IMR-90 (cell line): Measurements from ENCODE around the gene MB21D2. TPM values are rescaled to one million over a fixed set of nuclear protein-coding genes. Genes with fewer than 3 reads are reported as not detected.

ENCODE experiments used
- ATAC-seq: fragments of 200-7000 bp; cut with Tn5 transposase; 2 replicates; pipeline ENCODE4 v1.9.1; 2020; ENCODE audit warnings: low read depth, mild to moderate bottlenecking, moderate library complexity
- BruUV-seq: library from RNA; stranded (reverse); fragments of 400-500 nt; replicated peaks from 2 replicates; lab custom pipeline; 2021; lab: Mats Ljungman, UMichigan
- CTCF ChIA-PET: fragments of 300-600 bp; formaldehyde crosslinking; extraction: SDS; loops from one replicate; lab custom pipeline; 2021; ENCODE audit warnings: antibody characterized with exemption; lab: Yijun Ruan, JAX
- POLR2A ChIA-PET: fragments of 300-600 bp; sonication (Branson Sonifier 250); formaldehyde crosslinking; loops from one replicate; lab custom pipeline; 2022; ENCODE audit warnings: antibody characterized with exemption; ENCODE audit not compliant: unreplicated experiment; lab: Charles Lee
- DNase-seq: peaks from one replicate; pipeline ENCODE4 v3.0.0; 2013
- H2AFZ ChIP-seq: replicated peaks from 2 replicates; pipeline ENCODE3; 2013; ENCODE audit warnings: low read length, mild to moderate bottlenecking; ENCODE audit not compliant: poor library complexity
- H2AK5ac ChIP-seq: 2 replicates; pipeline ENCODE4 v1.6.1; 2013; ENCODE audit warnings: low read depth, low read length, inconsistent platforms
- H2AK9ac ChIP-seq: replicated peaks from 2 replicates; pipeline ENCODE3; 2013; ENCODE audit warnings: mild to moderate bottlenecking, low read depth, low read length, moderate library complexity; ENCODE audit not compliant: poor library complexity
- H2BK120ac ChIP-seq: 2 replicates; pipeline ENCODE4 v1.6.1; 2013; ENCODE audit warnings: low read depth, low read length, inconsistent platforms
- H2BK15ac ChIP-seq: 3 replicates; pipeline ENCODE4 v1.6.1; 2013; ENCODE audit warnings: low read depth, low read length, inconsistent platforms
- H2BK20ac ChIP-seq: 2 replicates; pipeline ENCODE4 v1.6.1; 2013; ENCODE audit warnings: low read depth, mild to moderate bottlenecking, inconsistent platforms, low read length, moderate library complexity
- H2BK5ac ChIP-seq: 2 replicates; pipeline ENCODE4 v1.6.1; 2013; ENCODE audit warnings: mild to moderate bottlenecking, low read depth, low read length, inconsistent platforms; ENCODE audit not compliant: poor library complexity, severe bottlenecking
- H3K14ac ChIP-seq: replicated peaks from 2 replicates; pipeline ENCODE4 v1.6.1; 2013; ENCODE audit warnings: low read depth, low read length, inconsistent platforms
- H3K18ac ChIP-seq: 2 replicates; pipeline ENCODE4 v1.6.1; 2013; ENCODE audit warnings: low read depth, low read length, control low read depth
- H3K23ac ChIP-seq: 2 replicates; pipeline ENCODE4 v1.6.1; 2013; ENCODE audit warnings: low read depth, low read length, inconsistent platforms
- H3K27ac ChIP-seq: 2 replicates; pipeline ENCODE4 v1.5.1; 2013; ENCODE audit warnings: mild to moderate bottlenecking, control low read depth, low read length; ENCODE audit not compliant: insufficient read depth
- H3K27me3 ChIP-seq: 2 replicates; pipeline ENCODE4 v1.6.1; 2013; ENCODE audit warnings: low read length; ENCODE audit not compliant: control insufficient read depth, insufficient read depth
- H3K36me3 ChIP-seq: 2 replicates; pipeline ENCODE4 v1.6.1; 2013; ENCODE audit warnings: low read length, mixed read lengths; ENCODE audit not compliant: control insufficient read depth, insufficient read depth
- H3K4ac ChIP-seq: 2 replicates; pipeline ENCODE4 v1.6.1; 2013; ENCODE audit warnings: low read depth, low read length, inconsistent platforms
- H3K4me1 ChIP-seq: 2 replicates; pipeline ENCODE4 v1.6.1; 2013; ENCODE audit warnings: low read length, mixed read lengths; ENCODE audit not compliant: control insufficient read depth, insufficient read depth
- H3K4me2 ChIP-seq: 2 replicates; pipeline ENCODE4 v1.6.1; 2013; ENCODE audit warnings: low read depth, mild to moderate bottlenecking, control low read depth, low read length, moderate library complexity
- H3K4me3 ChIP-seq: 2 replicates; pipeline ENCODE4 v1.5.1; 2013; ENCODE audit warnings: low read depth, mild to moderate bottlenecking, control low read depth, low read length, moderate library complexity; ENCODE audit not compliant: insufficient read depth
- H3K56ac ChIP-seq: 2 replicates; pipeline ENCODE4 v1.6.1; 2013; ENCODE audit warnings: low read length, inconsistent platforms; ENCODE audit not compliant: insufficient read depth; ENCODE audit errors: extremely low read depth
- H3K79me1 ChIP-seq, 2 experiments: 2 replicates each; pipeline ENCODE4 v1.6.1; 2013; ENCODE audit warnings: low read length in 2 of 2, inconsistent platforms in 1 of 2, low read depth in 1 of 2
- H3K9ac ChIP-seq: 2 replicates; pipeline ENCODE4 v1.6.1; 2013; ENCODE audit warnings: low read depth, low read length, control low read depth
- H3K9me1 ChIP-seq: 2 replicates; pipeline ENCODE4 v1.6.1; 2013; ENCODE audit warnings: low read length, inconsistent platforms; ENCODE audit not compliant: insufficient read depth
- H3K9me3 ChIP-seq: 2 replicates; pipeline ENCODE4 v1.6.1; 2013; ENCODE audit warnings: low read length; ENCODE audit not compliant: control insufficient read depth, insufficient read depth
- H4K20me1 ChIP-seq: 2 replicates; pipeline ENCODE4 v1.6.1; 2013; ENCODE audit warnings: low read length, inconsistent platforms; ENCODE audit not compliant: insufficient read depth
- H4K5ac ChIP-seq: 2 replicates; pipeline ENCODE4 v1.6.1; 2013; ENCODE audit warnings: mild to moderate bottlenecking, low read depth, low read length, control low read depth
- H4K8ac ChIP-seq, 2 experiments: 2 replicates each; pipeline ENCODE4 v1.6.1; 2013; ENCODE audit warnings: low read depth in 2 of 2, low read length in 2 of 2, control low read depth in 1 of 2, inconsistent platforms in 1 of 2
- H4K91ac ChIP-seq: 2 replicates; pipeline ENCODE4 v1.6.1; 2013; ENCODE audit warnings: low read depth, low read length, inconsistent platforms; ENCODE audit not compliant: insufficient read depth
- BHLHE40 ChIP-seq: fragments of 150-350 bp; IDR thresholded peaks from 2 replicates; pipeline ENCODE4 v1.6.1; 2016; ENCODE audit warnings: mild to moderate bottlenecking, low read depth, low read length
- CEBPB ChIP-seq: IDR thresholded peaks from 2 replicates; pipeline ENCODE4 v1.6.1; 2012; ENCODE audit warnings: low read depth, low read length, improper control_type of control experiment
- CHD1 ChIP-seq: IDR thresholded peaks from 2 replicates; pipeline ENCODE4 v1.6.1; 2012; ENCODE audit warnings: low read depth, low read length, improper control_type of control experiment
- CTCF ChIP-seq: conservative IDR thresholded peaks from 2 replicates; pipeline ENCODE4 v1.5.1; 2012; ENCODE audit warnings: mild to moderate bottlenecking, low read depth, low read length, improper control_type of control experiment
- ELK1 ChIP-seq: fragments of 150-350 bp; IDR thresholded peaks from 2 replicates; pipeline ENCODE4 v1.6.1; 2016; ENCODE audit warnings: low read depth, mild to moderate bottlenecking, low read length, moderate library complexity, borderline replicate concordance
- FOS ChIP-seq: fragments of 150-350 bp; IDR thresholded peaks from 2 replicates; pipeline ENCODE4 v1.6.1; 2016; ENCODE audit warnings: low read depth, low read length
- MAFK ChIP-seq: IDR thresholded peaks from 2 replicates; pipeline ENCODE4 v1.6.1; 2012; ENCODE audit warnings: low read depth, low read length, improper control_type of control experiment
- MAZ ChIP-seq: IDR thresholded peaks from 2 replicates; pipeline ENCODE4 v1.6.1; 2012; ENCODE audit warnings: low read depth, mild to moderate bottlenecking, low read length, improper control_type of control experiment, moderate library complexity, borderline replicate concordance
- MXI1 ChIP-seq: IDR thresholded peaks from 2 replicates; pipeline ENCODE4 v1.6.1; 2012; ENCODE audit warnings: low read depth, mild to moderate bottlenecking, low read length, moderate library complexity, borderline replicate concordance
- NFE2L2 ChIP-seq: fragments of 150-350 bp; IDR thresholded peaks from 2 replicates; pipeline ENCODE4 v1.6.1; 2016; ENCODE audit warnings: low read depth, mild to moderate bottlenecking, low read length
- POLR2A ChIP-seq: IDR thresholded peaks from 2 replicates; pipeline ENCODE4 v1.6.1; 2012; ENCODE audit warnings: mild to moderate bottlenecking, low read depth, low read length
- RAD21 ChIP-seq: IDR thresholded peaks from 2 replicates; pipeline ENCODE4 v1.6.1; 2012; ENCODE audit warnings: low read length, improper control_type of control experiment
- RCOR1 ChIP-seq: IDR thresholded peaks from 2 replicates; pipeline ENCODE4 v1.6.1; 2012; ENCODE audit warnings: mild to moderate bottlenecking, low read length, improper control_type of control experiment; ENCODE audit not compliant: insufficient replicate concordance
- RFX5 ChIP-seq: IDR thresholded peaks from 2 replicates; pipeline ENCODE4 v1.8.0; 2012; ENCODE audit warnings: low read depth, mild to moderate bottlenecking, low read length, moderate library complexity
- SMC3 ChIP-seq: fragments of 150-350 bp; IDR thresholded peaks from 2 replicates; pipeline ENCODE4 v1.6.1; 2016; ENCODE audit warnings: low read depth, mild to moderate bottlenecking, antibody characterized with exemption, low read length, moderate library complexity
- USF2 ChIP-seq: fragments of 150-350 bp; IDR thresholded peaks from 2 replicates; pipeline ENCODE4 v1.6.1; 2017; ENCODE audit warnings: mild to moderate bottlenecking, antibody characterized with exemption, low read length, low read depth
- WGBS, 2 experiments: methylation state at CpG; one replicate each; pipeline versions ENCODE4 v1.1.5 to v1.1.7; 2013; ENCODE audit warnings: missing lambda C conversion rate in 2 of 2; ENCODE audit not compliant: insufficient read length in 1 of 2; ENCODE audit errors: extremely low coverage in 2 of 2; 5-methylcytosine and 5-hydroxymethylcytosine counted together
- dilution Hi-C: fragments of 300-500 bp; cut with HindIII; formaldehyde crosslinking; loops from one replicate; pipeline ENCODE4 v1.14.3; 2018; ENCODE audit warnings: low sequenced_read_pairs; ENCODE audit not compliant: unreplicated experiment
- in situ Hi-C: fragments of 300-500 bp; cut with MboI; formaldehyde crosslinking; loops from 3 replicates; pipeline ENCODE4 v1.14.3; 2019; ENCODE audit warnings: low sequenced_read_pairs, inconsistent platforms, mixed read lengths
- intact Hi-C: fragments of 100-400 bp; cut with micrococcal nuclease; formaldehyde crosslinking; loops from 2 replicates; pipeline ENCODE4 v1.10.0; 2022
- polyA plus RNA-seq, 3 experiments: library from polyadenylated mRNA; depleted of rRNA; stranded (reverse); fragments of >200 nt; gene quantifications; 2 replicates each; pipeline ENCODE4 v1.2.3, GENCODE V29; 2012; ENCODE audit warnings: low replicate concordance in 1 of 3
- total RNA-seq: library from RNA; depleted of rRNA; stranded (reverse); fragments of >200 nt; gene quantifications from 2 replicates; pipeline ENCODE4 v1.2.3, GENCODE V29; 2012

Gene MB21D2
- total and polyA plus RNA-seq, 2 of the 4 experiments (the other 2 are of a cell fraction), result 13.6 to 44.8 TPM

- H3K4me3 ChIP-seq, result no peak overlapping the region
- H3K27ac ChIP-seq, result peak overlapping the region; percentile 14; the same call in 1 of the 2 replicates
- H4K20me1 ChIP-seq, result no peaks in the 10 kb centered on the region
- H3K79me1 ChIP-seq, result peaks cover 32 to 64% of the 10 kb centered on the region in 2 experiments
- no TSS peak for BruUV-seq
- peaks cover 22% of the 10 kb centered on the region for H3K4me1 ChIP-seq
- H3K27me3 ChIP-seq, result no peaks in the 10 kb centered on the region
- WGBS, 2 experiments, result no CpG with 5 or more reads among the region's 5 CpGs
- ChIA-PET CTCF (interaction anchor here (0.8 to 1.7 kb wide), 3 partner anchors 9 to 63 kb away, joined by 3 to 4 read pairs (median 4); no protein-coding TSS in a partner anchor), POLR2A (no interaction called here)
- H3K18ac ChIP-seq, result peak overlapping the region; percentile 88
- H3K14ac ChIP-seq, result peak overlapping the region; percentile 93; the same call in 1 of the 2 replicates
- H3K4ac ChIP-seq, result peak overlapping the region; percentile 97; the same call in 1 of the 2 replicates
- H2BK20ac ChIP-seq, result peak overlapping the region; percentile 81
- H4K91ac ChIP-seq, result peak overlapping the region; percentile 81; the same call in 1 of the 2 replicates
- H4K5ac ChIP-seq, result no peak overlapping the region; the same call in 1 of the 2 replicates
- H2BK5ac ChIP-seq, result peak overlapping the region; percentile 94
- H2BK15ac ChIP-seq, result peak overlapping the region; percentile 79; the same call in 2 of the 3 replicates
- peak overlapping the region; percentile 96 for H2BK120ac ChIP-seq
- no peak overlapping the region for H3K9ac ChIP-seq
- no peaks in the 10 kb centered on the region for H3K9me3 ChIP-seq
- in situ Hi-C loops (loop anchor here (25.0 kb wide), 1 partner anchor 1551 kb away; the partner anchor contains the start of genes CCDC50 and UTS2B), dilution Hi-C loops (no loop called here), intact Hi-C loops (loop anchor here (2.0 kb wide), 1 partner anchor 69 kb away; no protein-coding TSS in a partner anchor)
- TF ChIP-seq NFE2L2, result no peak
- TF ChIP-seq MAFK, result no peak
- TF ChIP-seq FOS, result no peak
- no peak for TF ChIP-seq ELK1
- no peak for TF ChIP-seq MXI1
- TF ChIP-seq POLR2A, result no peak
- no peak for TF ChIP-seq CHD1
- no peak for TF ChIP-seq CTCF
- no peak for TF ChIP-seq BHLHE40
- TF ChIP-seq SMC3, result no peak
- TF ChIP-seq RAD21, result no peak
- no peak for TF ChIP-seq RCOR1
- TF ChIP-seq CEBPB, result no peak
- no peak for TF ChIP-seq USF2
- TF ChIP-seq MAZ, result no peak
- no peak for TF ChIP-seq RFX5
- ATAC-seq (no peak), DNase-seq (no peak)
- H3K9me1 ChIP-seq, result peaks cover 16% of the 10 kb centered on the region
- no peaks in the 10 kb centered on the region for H3K36me3 ChIP-seq
- H2AFZ ChIP-seq, result no peak overlapping the region
- H2AK9ac ChIP-seq, result no peak overlapping the region
- H3K56ac ChIP-seq, result no peak overlapping the region
- H2AK5ac ChIP-seq, result peak overlapping the region; percentile 37; the same call in 1 of the 2 replicates
- peak overlapping the region; percentile 19 to 88; a peak in 2 of 4 replicates for H4K8ac ChIP-seq
- no peak overlapping the region for H3K4me2 ChIP-seq
- H3K23ac ChIP-seq, result peak overlapping the region; percentile 92; the same call in 1 of the 2 replicates
These were observed 29.5 kb downstream of the MB21D2 start for GRCh38 chr3:192888190-192888589.
